MM.1S (cell line): Measurements from ENCODE around the gene PPP5C.

Source experiments
- DNase-seq: peaks from one replicate; pipeline ENCODE4 v3.0.0-alpha.2; 2015
- H2AFZ ChIP-seq: fragments of 300-600 bp; sonication (generic); 2 replicates; pipeline ENCODE4 v1.6.0; 2016; ENCODE audit warnings: antibody characterized with exemption, low read length
- H3F3A ChIP-seq: fragments of 300-600 bp; sonication (generic); 2 replicates; pipeline ENCODE4 v1.6.1; 2016; ENCODE audit warnings: mild to moderate bottlenecking, antibody characterized with exemption, low read length, moderate library complexity, mixed read lengths; ENCODE audit not compliant: insufficient read depth
- H3K27ac ChIP-seq: fragments of 300-600 bp; sonication (generic); 2 replicates; pipeline ENCODE4 v1.5.1; 2016; ENCODE audit warnings: mild to moderate bottlenecking, low read length
- H3K27me3 ChIP-seq: fragments of 300-600 bp; sonication (generic); replicated peaks from 2 replicates; pipeline ENCODE4 v1.6.0; 2016; ENCODE audit warnings: low read length; ENCODE audit not compliant: insufficient read depth
- H3K36me3 ChIP-seq: fragments of 300-600 bp; sonication (generic); replicated peaks from 2 replicates; pipeline ENCODE4 v1.6.1; 2016; ENCODE audit warnings: mild to moderate bottlenecking, low read length, mixed read lengths; ENCODE audit not compliant: insufficient read depth
- H3K4me1 ChIP-seq: fragments of 300-600 bp; sonication (generic); 2 replicates; pipeline ENCODE4 v1.6.1; 2016; ENCODE audit warnings: low read length, mixed read lengths
- H3K4me2 ChIP-seq: fragments of 300-600 bp; sonication (generic); 2 replicates; pipeline ENCODE4 v1.6.0; 2016; ENCODE audit warnings: low read depth, low read length
- H3K4me3 ChIP-seq: fragments of 300-600 bp; sonication (generic); 2 replicates; pipeline ENCODE4 v1.5.1; 2016; ENCODE audit warnings: low read length, mixed read lengths
- H3K79me2 ChIP-seq: fragments of 300-600 bp; sonication (generic); 2 replicates; pipeline ENCODE4 v1.6.1; 2016; ENCODE audit warnings: mixed run types, low read length, mixed read lengths
- H3K9ac ChIP-seq: fragments of 300-600 bp; sonication (generic); 2 replicates; pipeline ENCODE4 v1.6.1; 2016; ENCODE audit warnings: low read length, mixed read lengths
- H3K9me2 ChIP-seq: fragments of 300-600 bp; sonication (generic); replicated peaks from 2 replicates; pipeline ENCODE4 v1.6.1; 2016; ENCODE audit warnings: mild to moderate bottlenecking, low read length, mixed read lengths; ENCODE audit not compliant: insufficient read depth
- H3K9me3 ChIP-seq: fragments of 300-600 bp; sonication (generic); replicated peaks from 2 replicates; pipeline ENCODE4 v1.6.1; 2016; ENCODE audit warnings: mild to moderate bottlenecking, low read length, mixed read lengths; ENCODE audit not compliant: insufficient read depth
- H4K20me1 ChIP-seq: fragments of 300-600 bp; sonication (generic); 2 replicates; pipeline ENCODE4 v1.6.1; 2016; ENCODE audit warnings: mild to moderate bottlenecking, low read length, moderate library complexity, mixed read lengths; ENCODE audit not compliant: insufficient read depth
- CTCF ChIP-seq: fragments of 300-600 bp; sonication (generic); IDR thresholded peaks from 2 replicates; pipeline ENCODE4 v1.5.1; 2016; ENCODE audit warnings: antibody characterized with exemption, low read length, mixed read lengths
- EZH2 ChIP-seq: fragments of 300-600 bp; sonication (generic); optimal IDR thresholded peaks from 2 replicates; pipeline ENCODE3; 2017; ENCODE audit warnings: low read depth, mild to moderate bottlenecking, antibody characterized with exemption, low read length, mixed read lengths
- EZH2phosphoT487 ChIP-seq: fragments of 300-600 bp; sonication (generic); IDR thresholded peaks from 2 replicates; pipeline ENCODE4 v1.6.1; 2018; ENCODE audit warnings: antibody characterized with exemption, low read length

The PPP5C gene

GRCh38 chr19:46392252-46392801 lies 45.4 kb downstream of the PPP5C start:
- H3K27ac ChIP-seq: no peak overlapping the region
- H3K9me2 ChIP-seq: no peaks in the 10 kb centered on the region
- no peaks in the 10 kb centered on the region for H3K4me1 ChIP-seq
- H3K9me3 ChIP-seq: no peaks in the 10 kb centered on the region
- H3K4me3 ChIP-seq: no peak overlapping the region
- H3K9ac ChIP-seq: no peak overlapping the region
- no peak overlapping the region for H3K4me2 ChIP-seq
- no peak overlapping the region for H2AFZ ChIP-seq
- H3K27me3 ChIP-seq: peaks cover 2% of the 10 kb centered on the region; the same call in 1 of the 2 replicates
- H4K20me1 ChIP-seq: no peaks in the 10 kb centered on the region
- no peak for DNase-seq
- H3K79me2 ChIP-seq: no peaks in the 10 kb centered on the region
- H3F3A ChIP-seq: no peaks in the 10 kb centered on the region
- H3K36me3 ChIP-seq: no peaks in the 10 kb centered on the region
- no peak for TF ChIP-seq EZH2
- TF ChIP-seq EZH2phosphoT487: no peak
- no peak for TF ChIP-seq CTCF

- Histone ChIP-seq H3K4me2 (no peak overlapping the region), H3K36me3 (no peaks in the 10 kb centered on the region), H3F3A (no peaks in the 10 kb centered on the region), H3K27ac (no peak overlapping the region), H3K9me3 (no peaks in the 10 kb centered on the region), H3K4me1 (no peaks in the 10 kb centered on the region), H3K27me3 (peaks cover 7% of the 10 kb centered on the region; the same call in 1 of the 2 replicates), H2AFZ (no peak overlapping the region), H3K79me2 (no peaks in the 10 kb centered on the region), H3K9ac (no peak overlapping the region), H4K20me1 (no peaks in the 10 kb centered on the region), H3K4me3 (no peak overlapping the region), H3K9me2 (no peaks in the 10 kb centered on the region)
- DNase-seq: no peak
- TF ChIP-seq EZH2: no peak
- TF ChIP-seq EZH2phosphoT487: no peak
- TF ChIP-seq CTCF: no peak
These were observed 46.0 kb downstream of the PPP5C start for GRCh38 chr19:46392837-46393236.

GRCh38 chr19:46393456-46394401 lies 46.8 kb downstream of the PPP5C start:
- H3K4me2 ChIP-seq: no peak overlapping the region
- no peaks in the 10 kb centered on the region for H3F3A ChIP-seq
- H3K27ac ChIP-seq: no peak overlapping the region
- DNase-seq: no peak
- peaks cover 11% of the 10 kb centered on the region; the same call in 1 of the 2 replicates for H3K27me3 ChIP-seq
- H3K4me1 ChIP-seq: no peaks in the 10 kb centered on the region
- H3K9me2 ChIP-seq: no peaks in the 10 kb centered on the region
- H3K9me3 ChIP-seq: no peaks in the 10 kb centered on the region
- no peaks in the 10 kb centered on the region for H3K36me3 ChIP-seq
- no peaks in the 10 kb centered on the region for H3K79me2 ChIP-seq
- TF ChIP-seq EZH2 (no peak), EZH2phosphoT487 (no peak), CTCF (no peak)
- H3K4me3 ChIP-seq: no peak overlapping the region
- no peak overlapping the region for H3K9ac ChIP-seq
- no peak overlapping the region for H2AFZ ChIP-seq
- no peaks in the 10 kb centered on the region for H4K20me1 ChIP-seq
